ENCODE measurements around the gene KLF9. TPM values are rescaled to one million over a fixed set of nuclear protein-coding genes. Genes with fewer than 3 reads are reported as not detected.
A peak's percentile ranks its signal among the peaks of the same experiment; 100 is the strongest.

KLF9 gene
- total and polyA plus RNA-seq, 2 donors from 2014 or later, result 23.5 to 100 TPM

DNA sequence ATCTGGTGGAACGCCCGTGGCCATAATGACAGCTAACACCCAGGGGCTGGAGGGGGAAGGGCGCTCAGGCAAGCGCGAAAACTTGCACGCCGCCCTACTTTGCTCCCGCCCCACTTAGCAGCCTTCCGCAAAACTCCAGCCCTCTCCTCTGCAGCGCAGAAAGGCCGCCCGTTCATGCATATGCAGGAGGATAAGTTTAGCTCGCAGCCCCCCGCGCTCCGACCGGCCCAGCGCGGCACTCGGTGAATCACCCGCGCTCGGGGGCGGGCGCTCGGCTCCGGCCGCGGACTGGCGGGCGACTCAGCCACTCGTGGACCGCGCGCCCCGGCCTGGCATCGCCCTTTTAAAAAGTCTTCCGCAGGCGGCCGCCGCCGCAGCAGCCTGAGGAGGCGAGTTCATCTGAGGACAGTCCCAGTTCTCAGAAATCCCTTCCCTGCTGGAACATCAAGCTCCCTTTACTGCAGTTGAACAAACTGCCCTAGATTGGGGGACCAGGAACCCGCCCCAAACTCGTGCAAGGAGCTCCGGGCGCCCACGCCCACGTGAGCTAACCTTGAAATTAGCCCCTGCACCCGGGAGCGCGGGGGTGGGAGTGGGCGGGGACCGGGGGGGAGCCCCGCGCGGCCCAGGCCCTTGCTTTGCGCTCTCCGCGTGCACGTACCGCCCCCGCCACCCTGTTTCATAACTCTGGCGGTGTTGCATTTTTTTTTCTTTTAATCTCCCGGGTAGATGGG lies 4.5 kb upstream of the KLF9 start:
- Histone ChIP-seq H3K9ac (ENCODE audit: low read length in 3 of 3) (peak overlapping the region; percentile 44 to 94 (median 68)), H3K4me1 (ENCODE audit: control insufficient read depth in 2 of 3, insufficient read depth in 2 of 3, low read depth in 1 of 3, low read length in 3 of 3) (peaks cover 8 to 34% (median 32%) of the 10 kb centered on the region in 3 donors), H3K9me3 (ENCODE audit: control insufficient read depth in 2 of 3, insufficient read depth in 1 of 3, low read length in 3 of 3) (no peaks in the 10 kb centered on the region), H3K4me3 (ENCODE audit: low read length in 3 of 3) (peak overlapping the region; percentile 54 to 74 (median 62)), H3K36me3 (ENCODE audit: control insufficient read depth in 2 of 3, insufficient read depth in 3 of 3, low read length in 3 of 3) (no peaks in the 10 kb centered on the region), H3K27me3 (ENCODE audit: control insufficient read depth, insufficient read depth, low read length) (no peaks in the 10 kb centered on the region), H3K27ac (ENCODE audit: low read depth in 2 of 2, low read length in 2 of 2) (peak overlapping the region; percentile 98 to 100)
- no peak for TF ChIP-seq CTCF (IDR thresholded peaks at IDR 0.05; ENCODE audit: borderline replicate concordance, extremely low read depth, insufficient read depth)
- FAIRE-seq (no peak), DNase-seq (peak; percentile 93 to 99 (median 95))
- intact Hi-C loops (cut with DNase I), result no loop called here

- no peaks in the 10 kb centered on the region for H3K36me3 ChIP-seq (ENCODE audit: control insufficient read depth in 2 of 3, insufficient read depth in 3 of 3, low read length in 3 of 3)
- no peak for TF ChIP-seq CTCF (IDR thresholded peaks at IDR 0.05; ENCODE audit: borderline replicate concordance, extremely low read depth, insufficient read depth)
- DNase-seq, result no peak
- peaks cover 6 to 14% (median 12%) of the 10 kb centered on the region in 3 donors for H3K4me1 ChIP-seq (ENCODE audit: control insufficient read depth in 2 of 3, insufficient read depth in 2 of 3, low read depth in 1 of 3, low read length in 3 of 3)
- FAIRE-seq, result no peak
- no peaks in the 10 kb centered on the region for H3K9me3 ChIP-seq (ENCODE audit: control insufficient read depth in 2 of 3, insufficient read depth in 1 of 3, low read length in 3 of 3)
- peak overlapping the region in 2 of 3 donors; percentile 61 to 94 for H3K4me3 ChIP-seq (ENCODE audit: low read length in 3 of 3)
- H3K9ac ChIP-seq (ENCODE audit: low read length in 3 of 3), result peak overlapping the region in 2 of 3 donors; percentile 51 to 93
- H3K27ac ChIP-seq (ENCODE audit: low read depth in 2 of 2, low read length in 2 of 2), result peak overlapping the region; percentile 99 to 100
- H3K27me3 ChIP-seq (ENCODE audit: control insufficient read depth, insufficient read depth, low read length), result no peaks in the 10 kb centered on the region
- intact Hi-C loops (cut with DNase I), result no loop called here
Measured at GRCh38 chr9:70415476-70415875, 1.0 kb upstream of the KLF9 start.

GRCh38 chr9:70415041-70415440 lies 584 bp upstream of the KLF9 start:
- FAIRE-seq, result no peak
- no peaks in the 10 kb centered on the region for H3K27me3 ChIP-seq (ENCODE audit: control insufficient read depth, insufficient read depth, low read length)
- no peaks in the 10 kb centered on the region for H3K9me3 ChIP-seq (ENCODE audit: control insufficient read depth in 2 of 3, insufficient read depth in 1 of 3, low read length in 3 of 3)
- intact Hi-C loops (cut with DNase I), result no loop called here
- H3K4me1 ChIP-seq (ENCODE audit: control insufficient read depth in 2 of 3, insufficient read depth in 2 of 3, low read depth in 1 of 3, low read length in 3 of 3), result peaks cover 6 to 14% (median 12%) of the 10 kb centered on the region in 3 donors
- peak overlapping the region; percentile 13 to 93 (median 51) for H3K9ac ChIP-seq (ENCODE audit: low read length in 3 of 3)
- peak overlapping the region; percentile 99 to 100 for H3K27ac ChIP-seq (ENCODE audit: low read depth in 2 of 2, low read length in 2 of 2)
- peak in 2 of 5 donors; percentile 48 to 52 for DNase-seq
- no peak for TF ChIP-seq CTCF (IDR thresholded peaks at IDR 0.05; ENCODE audit: borderline replicate concordance, extremely low read depth, insufficient read depth)
- H3K4me3 ChIP-seq (ENCODE audit: low read length in 3 of 3), result peak overlapping the region in 2 of 3 donors; percentile 61 to 94
- H3K36me3 ChIP-seq (ENCODE audit: control insufficient read depth in 2 of 3, insufficient read depth in 3 of 3, low read length in 3 of 3), result no peaks in the 10 kb centered on the region
